H9 (cell line): ENCODE measurements around the gene ZNF547. TPM values are rescaled to one million over a fixed set of nuclear protein-coding genes. Genes with fewer than 3 reads are reported as not detected.

Experiments
- DNase-seq: peaks from one replicate; pipeline ENCODE4 v3.0.0-alpha.2; 2017
- H2AFZ ChIP-seq: one replicate; pipeline ENCODE4 v1.6.1; 2013; ENCODE audit warnings: mild to moderate bottlenecking, low read length, control low read depth, moderate library complexity
- H2AK5ac ChIP-seq: 2 replicates; pipeline ENCODE4 v1.6.1; 2013; ENCODE audit warnings: low read length, control low read depth, mixed read lengths; ENCODE audit not compliant: insufficient read length
- H2BK120ac ChIP-seq: one replicate; pipeline ENCODE4 v1.6.1; 2013; ENCODE audit warnings: low read depth, mild to moderate bottlenecking, low read length, control low read depth, inconsistent platforms; ENCODE audit not compliant: poor library complexity, severe bottlenecking
- H2BK12ac ChIP-seq: 2 replicates; pipeline ENCODE4 v1.6.1; 2013; ENCODE audit warnings: low read length, control low read depth, mixed read lengths, low read depth; ENCODE audit not compliant: insufficient read length
- H2BK15ac ChIP-seq: 2 replicates; pipeline ENCODE4 v1.6.1; 2013; ENCODE audit warnings: low read depth, low read length, control low read depth
- H2BK20ac ChIP-seq: one replicate; pipeline ENCODE4 v1.6.1; 2013; ENCODE audit warnings: low read depth, mild to moderate bottlenecking, low read length, control low read depth, inconsistent platforms; ENCODE audit not compliant: poor library complexity, severe bottlenecking
- H2BK5ac ChIP-seq: 2 replicates; pipeline ENCODE4 v1.6.1; 2013; ENCODE audit warnings: low read length, control low read depth, mixed read lengths; ENCODE audit not compliant: insufficient read length
- H3K14ac ChIP-seq: 2 replicates; pipeline ENCODE4 v1.6.1; 2013; ENCODE audit warnings: low read length, control low read depth; ENCODE audit not compliant: insufficient read depth
- H3K18ac ChIP-seq: 2 replicates; pipeline ENCODE4 v1.6.1; 2013; ENCODE audit warnings: low read depth, mild to moderate bottlenecking, mixed read lengths, low read length, control low read depth; ENCODE audit not compliant: insufficient read length
- H3K23ac ChIP-seq: 2 replicates; pipeline ENCODE4 v1.6.1; 2013; ENCODE audit warnings: low read length, control low read depth, mixed read lengths, low read depth; ENCODE audit not compliant: insufficient read length
- H3K23me2 ChIP-seq: 2 replicates; pipeline ENCODE4 v1.6.1; 2013; ENCODE audit warnings: low read depth, mild to moderate bottlenecking, mixed read lengths, low read length, control low read depth; ENCODE audit not compliant: insufficient read length, poor library complexity, severe bottlenecking
- H3K27ac ChIP-seq: 2 replicates; pipeline ENCODE4 v1.5.1; 2013; ENCODE audit warnings: low read length, control low read depth, mixed read lengths, low read depth; ENCODE audit not compliant: insufficient read length
- H3K27me3 ChIP-seq: 2 replicates; pipeline ENCODE4 v1.6.1; 2013; ENCODE audit warnings: low read length, control low read depth, inconsistent platforms; ENCODE audit not compliant: insufficient read depth
- H3K4ac ChIP-seq: 2 replicates; pipeline ENCODE4 v1.6.1; 2013; ENCODE audit warnings: low read depth, mild to moderate bottlenecking, control low read depth, inconsistent platforms, low read length, moderate library complexity
- H3K4me1 ChIP-seq: 2 replicates; pipeline ENCODE4 v1.6.1; 2013; ENCODE audit warnings: low read length, control low read depth, inconsistent platforms; ENCODE audit not compliant: insufficient read depth
- H3K4me2 ChIP-seq: 2 replicates; pipeline ENCODE4 v1.6.1; 2013; ENCODE audit warnings: low read length, control low read depth, mixed read lengths; ENCODE audit not compliant: insufficient read length, insufficient read depth
- H3K56ac ChIP-seq: 2 replicates; pipeline ENCODE4 v1.6.1; 2013; ENCODE audit warnings: low read depth, mild to moderate bottlenecking, mixed read lengths, low read length, control low read depth; ENCODE audit not compliant: insufficient read length
- H3K79me1 ChIP-seq: 2 replicates; pipeline ENCODE4 v1.6.1; 2013; ENCODE audit warnings: low read depth, mild to moderate bottlenecking, moderate library complexity, low read length, control low read depth, inconsistent platforms; ENCODE audit not compliant: insufficient read depth, poor library complexity, severe bottlenecking
- H3K79me2 ChIP-seq: 2 replicates; pipeline ENCODE4 v1.6.1; 2013; ENCODE audit warnings: low read length, control low read depth, inconsistent platforms; ENCODE audit not compliant: insufficient read depth
- H3K9ac ChIP-seq: 2 replicates; pipeline ENCODE4 v1.6.1; 2013; ENCODE audit warnings: low read length, control low read depth, mixed read lengths; ENCODE audit not compliant: insufficient read length; ENCODE audit errors: extremely low read depth
- H3K9me3 ChIP-seq: one replicate; pipeline ENCODE4 v1.6.1; 2013; ENCODE audit warnings: low read depth, low read length, inconsistent platforms; ENCODE audit not compliant: control insufficient read depth
- H3T11ph ChIP-seq: one replicate; pipeline ENCODE4 v1.6.1; 2013; ENCODE audit warnings: mild to moderate bottlenecking, low read length, control low read depth, inconsistent platforms
- H4K20me1 ChIP-seq: one replicate; pipeline ENCODE4 v1.6.1; 2013; ENCODE audit not compliant: control insufficient read depth, insufficient read length, insufficient read depth
- H4K5ac ChIP-seq: 2 replicates; pipeline ENCODE4 v1.6.1; 2013; ENCODE audit warnings: low read depth, mild to moderate bottlenecking, mixed read lengths, low read length, control low read depth; ENCODE audit not compliant: insufficient read length
- H4K8ac ChIP-seq: replicated peaks from 2 replicates; pipeline ENCODE4 v1.6.1; 2013; ENCODE audit warnings: low read length, control low read depth, mixed read lengths, low read depth; ENCODE audit not compliant: insufficient read length
- H4K91ac ChIP-seq: 2 replicates; pipeline ENCODE4 v1.6.1; 2013; ENCODE audit warnings: low read depth, mild to moderate bottlenecking, moderate library complexity, mixed read lengths, low read length, control low read depth; ENCODE audit not compliant: insufficient read length
- H3K27ac Mint-ChIP-seq, 3 experiments: 2 replicates in 2 of 3; 3 replicates in 1 of 3; pipeline ENCODE4 v1.8.0; 2020 to 2021; ENCODE audit warnings: mixed read lengths in 3 of 3, mild to moderate bottlenecking in 1 of 3, moderate library complexity in 1 of 3
- H3K27me3 Mint-ChIP-seq: 2 replicates; pipeline ENCODE4 v1.8.0; 2021; ENCODE audit warnings: low read depth, mild to moderate bottlenecking, moderate library complexity, mixed read lengths
- H3K36me3 Mint-ChIP-seq, 3 experiments: 2 replicates in 2 of 3; 3 replicates in 1 of 3; pipeline ENCODE4 v1.8.0; 2020 to 2021; ENCODE audit warnings: low read depth in 3 of 3, mixed read lengths in 3 of 3; ENCODE audit not compliant: insufficient read depth in 1 of 3
- H3K4me1 Mint-ChIP-seq, 2 experiments: 2 replicates each; pipeline ENCODE4 v1.8.0; 2020; ENCODE audit warnings: mixed read lengths in 2 of 2
- H3K4me3 Mint-ChIP-seq, 2 experiments: 2 replicates in 1 of 2; 3 replicates in 1 of 2; pipeline ENCODE4 v1.8.0; 2020 to 2021; ENCODE audit warnings: mild to moderate bottlenecking in 2 of 2, mixed read lengths in 2 of 2, moderate library complexity in 1 of 2
- H3K9me3 Mint-ChIP-seq, 2 experiments: 2 replicates in 1 of 2; 3 replicates in 1 of 2; pipeline ENCODE4 v1.8.0; 2020; ENCODE audit warnings: mild to moderate bottlenecking in 2 of 2, mixed read lengths in 2 of 2, moderate library complexity in 1 of 2
- CTCF ChIP-seq: fragments of 200-600 bp; sonication (generic); conservative IDR thresholded peaks from 3 replicates; pipeline ENCODE4 v1.8.0; 2021; ENCODE audit warnings: antibody characterized with exemption, mild to moderate bottlenecking
- WGBS: extraction: QIAGEN DNeasy Blood & Tissue Kit; methylation state at CpG from one replicate; pipeline ENCODE4 v1.1.7; 2013; ENCODE audit warnings: missing lambda C conversion rate, low lambda C conversion rate, mixed read lengths; ENCODE audit not compliant: insufficient read length; ENCODE audit errors: extremely low coverage; 5-methylcytosine and 5-hydroxymethylcytosine counted together
- total RNA-seq: library from RNA; stranded (reverse); gene quantifications from 2 replicates; pipeline ENCODE4 v1.2.1, GENCODE V29; 2021

The ZNF547 gene
- total RNA-seq, 1 experiment from 2014 or later: 3.8 TPM

GRCh38 chr19:57395710-57396109, 32.4 kb downstream of the ZNF547 start:
- WGBS: no CpG with 5 or more reads among the region's 5 CpGs
- Histone ChIP-seq H3K27ac (no peak overlapping the region), H2BK5ac (no peak overlapping the region), H2AK5ac (no peak overlapping the region), H3K79me1 (no peaks in the 10 kb centered on the region), H3K56ac (no peak overlapping the region), H2AFZ (no peak overlapping the region), H3K18ac (no peak overlapping the region), H3K79me2 (peaks cover 6% of the 10 kb centered on the region; the same call in 1 of the 2 replicates), H3K4me1 (no peaks in the 10 kb centered on the region), H4K20me1 (no peaks in the 10 kb centered on the region), H2BK15ac (no peak overlapping the region), H3K23ac (no peak overlapping the region), H4K5ac (no peak overlapping the region), H3K4me2 (no peak overlapping the region), H3K9me3 (no peaks in the 10 kb centered on the region), H3K9ac (no peak overlapping the region), H3K27me3 (no peaks in the 10 kb centered on the region), H2BK20ac (no peak overlapping the region), H4K8ac (no peak overlapping the region), H3K23me2 (peaks cover 5% of the 10 kb centered on the region), H3T11ph (no peak overlapping the region), H2BK12ac (no peak overlapping the region), H3K14ac (no peak overlapping the region), H2BK120ac (no peak overlapping the region), H3K4ac (no peak overlapping the region), H4K91ac (no peak overlapping the region)
- Mint-ChIP-seq H3K27me3 (peaks cover 2% of the 10 kb centered on the region; the same call in 1 of the 2 replicates), H3K27ac (no peak overlapping the region; a peak in 1 of 7 replicates), H3K36me3 (peaks cover 31 to 48% (median 35%) of the 10 kb centered on the region in 3 experiments), H3K9me3 (peaks cover 0 to 4% of the 10 kb centered on the region in 2 experiments; a peak in 1 of 5 replicates), H3K4me3 (no peak overlapping the region; a peak in 1 of 5 replicates), H3K4me1 (peaks cover 4 to 5% of the 10 kb centered on the region in 2 experiments)
- DNase-seq: no peak
- no peak for TF ChIP-seq CTCF
